Measurements from ENCODE around the gene CYSLTR2.

CYSLTR2 gene

GRCh38 chr13:48680756-48681392, 27.1 kb downstream of the CYSLTR2 start:
- TF ChIP-seq CTCF (IDR thresholded peaks at IDR 0.05), result no peak

- TF ChIP-seq CTCF (IDR thresholded peaks at IDR 0.05), result no peak
Observed at GRCh38 chr13:48681905-48682304, 28.2 kb downstream of the CYSLTR2 start.

GRCh38 chr13:48682436-48682835, 28.7 kb downstream of the CYSLTR2 start:
- no peak for TF ChIP-seq CTCF (IDR thresholded peaks at IDR 0.05)

GRCh38 chr13:48686636-48687210, 33.0 kb downstream of the CYSLTR2 start:
- no peak for TF ChIP-seq CTCF (IDR thresholded peaks at IDR 0.05)

- TF ChIP-seq CTCF (IDR thresholded peaks at IDR 0.05), result no peak
Observed at GRCh38 chr13:48687249-48687648, 33.5 kb downstream of the CYSLTR2 start.

- TF ChIP-seq CTCF (IDR thresholded peaks at IDR 0.05), result no peak
Observed at GRCh38 chr13:48693998-48694397, 40.3 kb downstream of the CYSLTR2 start.

GRCh38 chr13:48695776-48696175, 42.0 kb downstream of the CYSLTR2 start:
- no peak for TF ChIP-seq CTCF (IDR thresholded peaks at IDR 0.05)

- TF ChIP-seq CTCF (IDR thresholded peaks at IDR 0.05), result no peak
Observed at GRCh38 chr13:48707405-48707804, 53.7 kb downstream of the CYSLTR2 start.

Measured in LNCAP (cell line).